HepG2 (cell line): ENCODE data around the gene PRMT7. TPM values are rescaled to one million over a fixed set of nuclear protein-coding genes. Genes with fewer than 3 reads are reported as not detected.
A peak's percentile ranks its signal among the peaks of the same experiment; 100 is the strongest.

Experiments
- ARID2 ChIP-seq: sonication (generic); formaldehyde crosslinking; IDR thresholded peaks from 2 replicates; pipeline ENCODE4 v1.8.1; 2022; ENCODE audit warnings: mild to moderate bottlenecking, missing genetic modification reagents, borderline replicate concordance
- DBP ChIP-seq: sonication (generic); formaldehyde crosslinking; IDR thresholded peaks from 2 replicates; pipeline ENCODE4 v1.4.0; 2020; ENCODE audit warnings: missing genetic modification reagents; ENCODE audit errors: not compliant biosample characterization
- DRAP1 ChIP-seq: IDR thresholded peaks from 2 replicates; pipeline ENCODE4 v1.6.1; 2016; ENCODE audit warnings: missing genetic modification reagents, missing compliant biosample characterization
- GPN1 ChIP-seq: sonication (generic); formaldehyde crosslinking; IDR thresholded peaks from 2 replicates; pipeline ENCODE4 v1.5.1; 2020; ENCODE audit warnings: missing genetic modification reagents, borderline replicate concordance
- GZF1 ChIP-seq: sonication (generic); formaldehyde crosslinking; IDR thresholded peaks from 2 replicates; pipeline ENCODE4 v1.5.1; 2020; ENCODE audit warnings: mild to moderate bottlenecking, missing genetic modification reagents
- HBP1 ChIP-seq: IDR thresholded peaks from 2 replicates; pipeline ENCODE4 v1.6.1; 2016; ENCODE audit warnings: low read depth, control low read depth
- NFRKB ChIP-seq: fragments of 450-650 bp; IDR thresholded peaks from 2 replicates; pipeline ENCODE4 v1.6.1; 2017
- ONECUT2 ChIP-seq: sonication (generic); formaldehyde crosslinking; IDR thresholded peaks from 2 replicates; pipeline ENCODE4 v1.4.0; 2020; ENCODE audit warnings: missing genetic modification reagents
- PAXIP1 ChIP-seq: sonication (generic); formaldehyde crosslinking; conservative IDR thresholded peaks from 2 replicates; pipeline ENCODE4 v1.4.0; 2020; ENCODE audit warnings: mild to moderate bottlenecking, missing genetic modification reagents, moderate library complexity
- REXO4 ChIP-seq: sonication (generic); formaldehyde crosslinking; IDR thresholded peaks from 2 replicates; pipeline ENCODE4 v1.8.0; 2022; ENCODE audit warnings: missing genetic modification reagents, mild to moderate bottlenecking, borderline replicate concordance
- ZBTB38 ChIP-seq: sonication (generic); formaldehyde crosslinking; IDR thresholded peaks from 2 replicates; pipeline ENCODE4 v1.5.1; 2020; ENCODE audit warnings: mild to moderate bottlenecking, missing genetic modification reagents
- ZBTB43 ChIP-seq: sonication (generic); formaldehyde crosslinking; conservative IDR thresholded peaks from 2 replicates; pipeline ENCODE4 v1.4.0; 2020; ENCODE audit warnings: missing genetic modification reagents
- ZFYVE20 ChIP-seq: sonication (generic); formaldehyde crosslinking; IDR thresholded peaks from 2 replicates; pipeline ENCODE4 v1.8.0; 2023; ENCODE audit warnings: low read depth, mild to moderate bottlenecking, moderate library complexity, missing genetic modification reagents, borderline replicate concordance
- ZNF44 ChIP-seq: sonication (generic); formaldehyde crosslinking; IDR thresholded peaks from 2 replicates; pipeline ENCODE4 v1.5.1; 2020; ENCODE audit warnings: mild to moderate bottlenecking, missing genetic modification reagents
- ZNF549 ChIP-seq: sonication (generic); formaldehyde crosslinking; IDR thresholded peaks from 2 replicates; pipeline ENCODE4 v1.5.0; 2020; ENCODE audit warnings: missing genetic modification reagents
- ZNF556 ChIP-seq: sonication (generic); formaldehyde crosslinking; IDR thresholded peaks from 2 replicates; pipeline ENCODE4 v1.4.0; 2020; ENCODE audit warnings: mild to moderate bottlenecking, missing genetic modification reagents, borderline replicate concordance
- ZNF691 ChIP-seq: sonication (generic); formaldehyde crosslinking; IDR thresholded peaks from 2 replicates; pipeline ENCODE4 v1.4.0; 2020; ENCODE audit warnings: missing genetic modification reagents, low read depth, mild to moderate bottlenecking, borderline replicate concordance
- ZNF704 ChIP-seq: sonication (generic); formaldehyde crosslinking; IDR thresholded peaks from 2 replicates; pipeline ENCODE4 v1.8.1; 2023; ENCODE audit warnings: mild to moderate bottlenecking, inconsistent platforms, moderate library complexity, missing genetic modification reagents, borderline replicate concordance
- ZNF775 ChIP-seq: sonication (generic); formaldehyde crosslinking; IDR thresholded peaks from 2 replicates; pipeline ENCODE4 v1.4.0; 2020; ENCODE audit warnings: missing genetic modification reagents, mild to moderate bottlenecking, moderate library complexity, borderline replicate concordance
- polyA plus RNA-seq, 8 experiments: library from polyadenylated mRNA; depleted of rRNA in 3 of 8; stranded (reverse) in 7 of 8; unstranded in 1 of 8; fragments of >200 nt; fragmentation: Illumina TruSeq in 4 of 8; extraction: Trizol in 4 of 8; gene quantifications; 2 replicates each; pipeline versions ENCODE4 v1.2.1 to v1.2.3, GENCODE V29; 2011 to 2016; ENCODE audit warnings: low read depth in 4 of 8, missing spikeins in 1 of 8, mixed read lengths in 1 of 8; ENCODE audit not compliant: insufficient read depth in 1 of 8
- total RNA-seq, 5 experiments: library from RNA; depleted of rRNA; stranded (reverse); fragments of >200 nt; fragmentation: Illumina TruSeq; extraction: Trizol; gene quantifications; 2 replicates each; pipeline ENCODE4 v1.2.3, GENCODE V29; 2016; ENCODE audit warnings: low read depth in 1 of 5

The PRMT7 gene
- total and polyA plus RNA-seq, 2 of the 13 experiments (the other 11 are each of a cell fraction or from before 2014, with no cell fraction given), result 47.5 to 55.0 TPM

GRCh38 chr16:68328151-68328859 lies 17.5 kb downstream of the PRMT7 start (continued):
- TF ChIP-seq DBP (CRISPR knock-in tag) (no peak), ZNF704 (CRISPR knock-in tag) (no peak), GPN1 (CRISPR knock-in tag) (no peak), ZNF556 (CRISPR knock-in tag) (peak; percentile 87; the same call in 1 of the 2 replicates), DRAP1 (CRISPR knock-in tag) (no peak), NFRKB (no peak), ONECUT2 (no peak), REXO4 (no peak), ZBTB38 (CRISPR knock-in tag) (peak; percentile 77), ZNF44 (CRISPR knock-in tag) (no peak), GZF1 (CRISPR knock-in tag) (peak; percentile 92), ZBTB43 (no peak), ARID2 (CRISPR knock-in tag) (no peak), PAXIP1 (peak; percentile 78), HBP1 (CRISPR knock-in tag) (no peak), ZFYVE20 (CRISPR knock-in tag) (no peak), ZNF775 (0 out of 2 replicates have a peak, but pooled peaks have one; percentile 53), ZNF691 (CRISPR knock-in tag) (0 out of 2 replicates have a peak, but pooled peaks have one; percentile 85), ZNF549 (CRISPR knock-in tag) (no peak)
